ENCODE measurements around the gene UBAC2. TPM values are rescaled to one million over a fixed set of nuclear protein-coding genes. Genes with fewer than 3 reads are reported as not detected.

Gene UBAC2
- total RNA-seq, 1 experiment from 2014 or later = 45.8 TPM

GRCh38 chr13:99288089-99288488 lies 87.4 kb downstream of the UBAC2 start:
- H3K27me3 ChIP-seq (replicated peaks; ENCODE audit: insufficient read depth, low read depth, low read length, poor library complexity) = no peaks in the 10 kb centered on the region

GRCh38 chr13:99289271-99289670 lies 88.6 kb downstream of the UBAC2 start:
- Histone ChIP-seq H3K4me1 (ENCODE audit: insufficient read depth, low read length, poor library complexity, severe bottlenecking) (no peaks in the 10 kb centered on the region), H3K4me3 (ENCODE audit: low read depth, low read length, poor library complexity, severe bottlenecking) (no peak overlapping the region), H3K9me3 (ENCODE audit: low read depth, low read length, poor library complexity, severe bottlenecking) (no peaks in the 10 kb centered on the region), H3K27ac (ENCODE audit: low read depth, low read length, poor library complexity, severe bottlenecking) (no peak overlapping the region), H3K36me3 (ENCODE audit: insufficient read depth, low read length, poor library complexity, severe bottlenecking) (no peaks in the 10 kb centered on the region), H3K27me3 (replicated peaks; ENCODE audit: insufficient read depth, low read depth, low read length, poor library complexity) (no peaks in the 10 kb centered on the region)
- intact Hi-C loops (cut with micrococcal nuclease; ENCODE audit: unreplicated experiment) = no loop called here
- CTCF ChIA-PET = no interaction called here
- TF ChIP-seq CTCF (conservative IDR thresholded peaks at IDR 0.05; ENCODE audit: low read depth, low read length) = no peak
- no peak for TF ChIP-seq EZH2 (IDR thresholded peaks at IDR 0.05; ENCODE audit: borderline replicate concordance, low read depth, low read length, poor library complexity, severe bottlenecking)
- no peak for DNase-seq (ENCODE audit: low spot score)
- no TSS peak for BruUV-seq (replicated peaks)
- POLR2A ChIA-PET (ENCODE audit: low non-redundant PET) = no interaction called here

More at GRCh38 chr13:99288089-99288488, 87.4 kb downstream of the UBAC2 start:
- Histone ChIP-seq H3K9me3 (ENCODE audit: low read depth, low read length, poor library complexity, severe bottlenecking) (no peaks in the 10 kb centered on the region), H3K4me3 (ENCODE audit: low read depth, low read length, poor library complexity, severe bottlenecking) (no peak overlapping the region), H3K27ac (ENCODE audit: low read depth, low read length, poor library complexity, severe bottlenecking) (no peak overlapping the region), H3K4me1 (ENCODE audit: insufficient read depth, low read length, poor library complexity, severe bottlenecking) (no peaks in the 10 kb centered on the region), H3K36me3 (ENCODE audit: insufficient read depth, low read length, poor library complexity, severe bottlenecking) (no peaks in the 10 kb centered on the region)
- no peak for TF ChIP-seq EZH2 (IDR thresholded peaks at IDR 0.05; ENCODE audit: borderline replicate concordance, low read depth, low read length, poor library complexity, severe bottlenecking)
- TF ChIP-seq CTCF (conservative IDR thresholded peaks at IDR 0.05; ENCODE audit: low read depth, low read length) = no peak
- no TSS peak for BruUV-seq (replicated peaks)
- DNase-seq (ENCODE audit: low spot score) = no peak
- ChIA-PET CTCF (no interaction called here), POLR2A (ENCODE audit: low non-redundant PET) (interaction anchor here (0.6 kb wide), 1 partner anchor 467 kb away, joined by 7 read pairs; no protein-coding TSS in a partner anchor)
- intact Hi-C loops (cut with micrococcal nuclease; ENCODE audit: unreplicated experiment) = no loop called here

- no peaks in the 10 kb centered on the region for H3K4me1 ChIP-seq (ENCODE audit: insufficient read depth, low read length, poor library complexity, severe bottlenecking)
- no TSS peak for BruUV-seq (replicated peaks)
- CTCF ChIA-PET = no interaction called here
- no peak overlapping the region for H3K27ac ChIP-seq (ENCODE audit: low read depth, low read length, poor library complexity, severe bottlenecking)
- TF ChIP-seq EZH2 (IDR thresholded peaks at IDR 0.05; ENCODE audit: borderline replicate concordance, low read depth, low read length, poor library complexity, severe bottlenecking) (no peak), CTCF (conservative IDR thresholded peaks at IDR 0.05; ENCODE audit: low read depth, low read length) (no peak)
- no peaks in the 10 kb centered on the region for H3K27me3 ChIP-seq (replicated peaks; ENCODE audit: insufficient read depth, low read depth, low read length, poor library complexity)
- no peak for DNase-seq (ENCODE audit: low spot score)
- H3K36me3 ChIP-seq (ENCODE audit: insufficient read depth, low read length, poor library complexity, severe bottlenecking) = no peaks in the 10 kb centered on the region
- H3K9me3 ChIP-seq (ENCODE audit: low read depth, low read length, poor library complexity, severe bottlenecking) = no peaks in the 10 kb centered on the region
- POLR2A ChIA-PET (ENCODE audit: low non-redundant PET) = no interaction called here
- H3K4me3 ChIP-seq (ENCODE audit: low read depth, low read length, poor library complexity, severe bottlenecking) = no peak overlapping the region
- intact Hi-C loops (cut with micrococcal nuclease; ENCODE audit: unreplicated experiment) = no loop called here
Observed at GRCh38 chr13:99289674-99290337, 89.2 kb downstream of the UBAC2 start.
